GM18867 (cell line): ENCODE data around the gene CTSZ.
"Not testable (repeated sequence)": the region's sequence is repeated elsewhere in the genome, so short reads cannot be mapped to it uniquely, and the experiment has no call there.

Experiments used
- ATAC-seq: cut with Tn5 transposase; IDR thresholded peaks from one replicate; pipeline ENCODE4 v1.9.1; 2021; ENCODE audit warnings: mild to moderate bottlenecking, moderate library complexity; ENCODE audit not compliant: unreplicated experiment

CTSZ gene

DNA sequence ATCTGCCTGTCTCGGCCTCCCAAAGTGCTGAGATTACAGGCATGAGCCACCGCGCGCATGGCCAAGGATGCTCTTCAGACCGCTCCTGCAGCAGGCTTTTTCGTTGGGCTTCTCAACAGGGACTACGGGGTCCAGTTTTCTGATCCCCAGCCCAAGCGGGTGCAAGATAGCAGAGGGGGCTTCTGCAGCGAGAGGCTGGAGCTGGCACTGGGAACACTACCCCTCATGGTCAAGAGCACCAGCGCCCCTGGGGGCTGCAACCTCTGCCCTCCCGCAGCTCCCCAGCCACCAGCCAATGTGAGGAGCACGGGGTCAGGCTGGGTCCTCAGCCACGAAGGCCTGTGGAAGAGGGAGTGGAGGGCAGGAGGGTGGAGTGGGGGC is 6.0 kb downstream of the CTSZ start:
- no peak for ATAC-seq

DNA sequence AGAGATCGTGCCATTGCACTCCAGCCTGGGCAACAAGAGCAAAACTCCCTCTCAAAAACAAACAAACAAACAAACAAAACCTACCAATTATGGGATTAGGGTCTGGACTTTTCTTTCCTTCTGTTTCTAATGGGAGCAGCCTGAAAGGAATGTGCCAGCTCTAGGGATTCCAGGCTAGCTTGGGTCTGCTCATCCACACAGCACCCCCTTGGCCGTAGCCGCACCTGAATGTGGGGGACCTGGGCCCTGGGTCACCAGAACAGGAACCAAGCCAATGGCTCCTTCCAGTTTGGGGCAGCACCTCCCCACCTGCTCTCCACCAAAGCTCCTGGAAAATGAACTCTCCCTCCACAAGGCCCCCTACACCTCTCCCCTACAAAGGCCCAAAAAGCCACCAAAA is 6.7 kb downstream of the CTSZ start:
- ATAC-seq: no peak

DNA sequence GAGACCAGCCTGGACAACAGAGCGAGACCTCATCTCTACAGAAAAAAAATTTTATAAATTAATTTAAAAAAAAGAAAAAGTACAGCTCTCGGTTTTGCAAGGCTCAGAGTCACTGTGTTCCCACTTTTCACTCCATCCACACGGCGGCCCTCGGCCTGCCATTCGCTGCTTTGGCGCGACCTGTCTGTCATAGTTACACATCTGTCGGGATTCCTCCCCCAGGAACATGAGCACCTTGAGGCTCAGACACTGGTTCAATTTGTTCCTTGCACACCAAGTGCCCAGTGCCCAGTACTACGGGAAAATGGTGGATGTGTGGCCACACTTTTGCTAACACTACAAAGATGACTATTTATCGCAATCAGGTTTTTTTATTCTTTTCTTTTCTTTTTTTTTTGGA is 8.4 kb downstream of the CTSZ start:
- ATAC-seq: no peak

DNA sequence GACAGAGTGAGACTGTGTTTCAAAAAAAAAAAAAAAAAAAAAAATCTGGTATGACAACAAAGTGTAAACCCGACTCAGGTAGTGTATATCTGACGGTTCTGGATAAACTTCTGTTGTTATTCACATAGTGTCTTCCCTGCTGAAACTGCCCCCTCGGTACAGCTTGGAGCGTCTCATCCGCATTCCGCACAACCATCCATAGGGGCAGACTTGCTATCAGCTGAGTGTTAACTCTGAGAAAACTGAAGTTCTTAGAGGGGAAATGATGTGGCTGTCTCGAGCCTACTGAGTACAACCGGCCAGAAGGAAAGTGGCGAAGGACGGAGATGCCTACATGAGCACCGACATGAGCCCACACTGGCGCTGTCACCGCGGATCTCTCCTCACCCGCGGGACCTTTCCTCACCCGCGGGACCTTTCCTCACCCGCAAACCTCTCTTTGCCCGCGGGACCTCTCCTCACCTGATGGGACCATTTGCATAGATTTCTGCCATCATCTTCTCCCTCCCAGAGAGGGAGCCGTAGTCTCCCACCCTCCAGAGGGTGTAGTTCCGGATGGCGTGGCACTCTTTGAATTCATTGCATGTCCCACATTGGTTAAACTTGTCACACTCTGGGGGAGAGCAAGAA is 9.8 kb downstream of the CTSZ start:
- no peak for ATAC-seq

DNA sequence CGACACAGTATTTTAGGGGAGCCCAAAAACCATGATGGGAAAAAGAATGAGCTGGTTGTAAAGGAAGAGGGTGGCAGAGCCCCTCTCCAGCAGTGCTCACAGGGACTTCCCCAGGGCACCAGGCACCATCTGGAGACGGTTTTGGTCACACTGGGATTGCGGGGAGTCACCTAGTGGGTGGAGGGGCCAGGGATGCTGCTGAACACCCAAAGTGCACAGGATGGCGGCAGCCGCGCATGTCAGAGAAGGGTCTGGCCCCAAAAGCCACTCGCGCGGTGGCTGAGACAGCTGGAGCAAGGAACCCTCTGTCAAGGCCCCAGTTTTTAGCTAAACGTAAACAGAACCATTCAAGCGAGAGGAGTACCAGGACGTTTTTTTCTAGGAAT is 10.8 kb downstream of the CTSZ start:
- no peak for ATAC-seq

DNA sequence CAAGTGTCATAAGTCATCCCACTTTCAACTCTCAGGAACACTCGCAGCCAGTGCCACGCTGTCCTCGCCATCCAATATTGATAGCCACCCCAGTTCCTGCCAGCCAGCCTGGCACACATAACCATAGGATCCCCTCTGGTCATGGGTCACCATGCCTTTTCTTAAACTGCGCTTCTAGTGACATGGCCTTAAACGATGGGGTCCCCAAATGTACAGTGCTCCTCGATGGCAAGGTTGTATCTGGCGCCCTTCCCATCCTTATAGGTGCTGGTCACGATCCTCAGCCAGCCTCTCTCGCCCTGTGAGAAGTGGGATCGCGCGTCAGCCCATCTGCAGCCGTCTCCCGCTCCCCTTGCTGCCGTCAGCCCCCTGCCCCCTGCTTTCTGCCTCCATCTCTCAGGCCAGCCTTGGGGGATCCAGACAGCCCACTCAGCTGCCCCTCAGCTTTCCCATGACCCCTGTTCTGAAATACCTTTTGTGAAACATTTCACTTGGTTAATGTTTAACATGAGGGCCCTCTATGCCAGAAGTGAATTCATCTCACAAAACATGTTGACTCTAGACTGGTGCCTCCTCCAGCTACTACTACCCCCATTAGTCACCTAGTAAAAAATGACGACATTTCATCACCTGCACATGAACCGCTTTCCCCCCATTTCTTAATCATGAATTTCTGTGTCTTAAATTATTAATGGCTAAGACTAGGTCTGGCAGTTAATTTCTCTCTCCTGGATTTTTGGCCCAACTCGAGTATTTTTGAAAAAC is 11.4 kb downstream of the CTSZ start:
- no peak for ATAC-seq

DNA sequence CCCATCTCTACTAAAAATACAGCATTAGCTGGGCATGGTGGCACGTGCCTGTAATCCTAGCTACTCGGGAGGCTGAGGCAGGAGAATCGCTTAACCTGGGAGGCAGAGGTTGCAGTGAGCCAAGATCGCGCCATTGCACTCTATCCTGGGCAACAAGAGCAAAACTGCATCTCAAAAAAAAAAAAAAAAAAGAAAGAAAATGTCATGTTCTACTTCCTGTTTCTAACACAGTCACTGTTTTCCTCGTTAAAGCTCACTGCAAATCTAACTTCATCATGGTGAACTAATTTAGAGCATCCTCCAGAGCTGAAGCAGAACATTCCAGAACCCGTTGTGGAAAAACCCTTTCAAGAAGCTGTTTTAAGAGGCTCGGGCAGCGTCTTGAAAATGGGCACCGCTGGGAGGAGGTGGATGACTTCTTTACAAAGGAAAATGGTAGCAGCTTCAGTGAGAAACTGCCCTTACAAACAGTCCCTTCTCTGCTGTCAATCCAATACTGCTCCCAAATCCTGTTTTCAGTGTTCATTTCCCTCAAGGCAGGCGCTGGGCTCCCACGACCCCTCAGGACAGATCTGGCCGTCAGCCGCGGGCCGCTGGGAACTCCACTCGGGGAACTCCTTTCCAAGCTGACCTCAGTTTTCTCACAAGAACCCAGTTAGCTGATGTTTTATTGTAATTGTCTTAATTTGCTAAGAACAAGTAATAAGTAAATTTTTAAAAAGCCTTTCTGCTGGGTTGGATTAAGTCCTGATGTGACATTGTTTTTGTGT is 12.5 kb downstream of the CTSZ start:
- no peak for ATAC-seq

DNA sequence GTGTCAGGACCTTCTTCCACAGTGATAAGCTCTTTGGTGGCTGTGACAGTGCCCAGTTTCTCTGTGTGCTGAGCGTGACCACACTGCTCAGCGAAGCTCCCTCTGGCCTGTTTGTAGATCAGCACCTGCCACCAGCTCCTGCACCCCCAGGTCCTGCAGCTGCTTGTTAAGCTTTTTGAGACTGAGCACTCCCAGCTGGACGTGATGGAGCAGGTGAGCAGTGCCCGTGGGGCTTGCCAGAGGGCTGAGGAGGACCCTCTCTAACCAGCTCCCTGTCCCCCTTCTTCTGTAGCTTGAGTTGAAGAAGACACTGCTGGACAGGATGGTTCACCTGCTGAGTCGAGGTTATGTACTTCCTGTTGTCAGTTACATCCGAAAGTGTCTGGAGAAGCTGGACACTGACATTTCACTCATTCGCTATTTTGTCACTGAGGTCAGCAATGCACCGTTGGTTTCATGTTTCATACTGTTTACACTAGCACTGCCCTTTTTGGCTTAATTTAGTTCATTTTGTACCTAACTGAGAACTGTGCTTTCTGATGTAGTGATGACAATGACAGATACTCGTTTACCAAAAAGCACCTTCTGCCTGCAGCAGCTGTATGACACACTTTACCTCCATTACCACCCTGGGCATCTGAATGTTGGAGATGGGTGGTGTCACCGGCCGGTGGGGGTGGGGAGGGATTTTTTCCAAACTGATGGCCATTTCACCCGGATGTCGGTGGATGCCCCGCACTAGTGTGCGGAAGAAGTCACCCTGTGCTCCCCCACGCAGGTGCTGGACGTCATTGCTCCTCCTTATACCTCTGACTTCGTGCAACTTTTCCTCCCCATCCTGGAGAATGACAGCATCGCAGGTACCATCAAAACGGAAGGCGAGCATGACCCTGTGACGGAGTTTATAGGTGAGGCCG is 13.5 kb downstream of the CTSZ start:
- ATAC-seq: no peak

DNA sequence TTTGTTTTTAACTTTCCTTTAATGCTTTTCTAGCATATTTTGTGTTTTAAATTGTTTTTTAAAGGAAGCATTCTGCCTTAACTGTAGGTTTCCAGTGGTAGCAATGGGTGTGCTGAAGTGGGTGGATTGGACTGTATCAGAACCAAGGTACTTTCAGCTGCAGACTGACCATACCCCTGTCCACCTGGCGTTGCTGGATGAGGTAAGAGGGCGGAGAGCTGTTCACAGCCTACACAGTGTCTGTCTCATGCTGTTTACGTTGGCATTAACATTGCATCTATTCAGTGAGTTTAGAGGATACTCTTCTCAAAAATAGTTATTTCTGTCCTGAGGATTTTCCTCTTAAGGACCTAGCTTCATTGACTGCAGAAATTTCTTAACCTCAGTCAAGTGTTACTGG is 14.1 kb downstream of the CTSZ start:
- ATAC-seq: no peak

DNA sequence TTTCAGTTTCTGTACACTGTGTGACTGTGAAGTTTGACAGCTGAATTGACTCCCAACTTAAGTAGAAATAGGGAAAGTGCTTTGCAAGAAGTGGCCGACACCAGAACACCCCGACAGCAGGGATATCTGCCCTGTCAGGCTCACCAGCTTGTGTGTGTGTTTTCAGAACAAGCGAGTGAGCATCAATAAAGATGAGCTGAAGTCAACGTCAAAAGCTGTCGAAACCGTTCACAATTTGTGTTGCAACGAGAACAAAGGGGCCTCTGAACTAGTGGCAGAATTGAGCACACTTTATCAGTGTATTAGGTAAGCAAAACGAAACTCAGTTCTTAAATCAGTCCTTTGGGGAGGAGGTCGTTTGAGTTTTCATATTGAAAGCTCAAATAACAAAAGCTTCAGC is 15.3 kb downstream of the CTSZ start:
- no peak for ATAC-seq

DNA sequence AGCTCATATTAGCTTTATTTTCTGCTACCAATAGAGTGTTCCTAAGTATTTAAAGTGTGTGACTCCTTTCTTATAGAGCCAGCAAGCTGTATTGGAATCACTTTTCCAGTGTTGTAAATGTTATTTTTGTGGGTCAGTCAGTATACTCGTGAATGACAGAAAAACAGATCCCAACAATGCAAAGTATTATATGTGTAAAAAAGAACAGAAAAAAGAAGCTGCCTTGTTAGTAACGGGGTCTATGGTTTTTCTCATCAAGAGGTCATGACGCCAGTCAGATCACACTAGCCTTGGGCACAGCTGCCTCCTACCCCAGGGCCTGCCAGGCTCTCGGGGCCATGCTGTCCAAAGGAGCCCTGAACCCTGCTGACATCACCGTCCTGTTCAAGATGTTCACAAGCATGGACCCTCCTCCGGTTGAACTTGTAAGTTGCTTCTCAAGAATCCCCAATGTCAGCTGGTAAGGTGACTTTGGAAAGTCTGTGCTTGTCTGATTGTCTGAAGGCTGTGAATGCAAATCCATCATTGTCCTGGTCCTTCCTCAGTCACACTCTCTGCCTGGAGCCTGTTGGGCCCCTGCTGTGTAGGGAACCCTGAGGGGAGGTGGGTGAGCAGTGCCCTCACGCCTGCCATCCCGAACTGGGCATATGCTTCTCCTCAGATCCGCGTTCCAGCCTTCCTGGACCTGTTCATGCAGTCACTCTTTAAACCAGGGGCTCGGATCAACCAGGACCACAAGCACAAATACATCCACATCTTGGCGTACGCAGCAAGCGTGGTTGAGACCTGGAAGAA is 16.2 kb downstream of the CTSZ start:
- no peak for ATAC-seq

DNA sequence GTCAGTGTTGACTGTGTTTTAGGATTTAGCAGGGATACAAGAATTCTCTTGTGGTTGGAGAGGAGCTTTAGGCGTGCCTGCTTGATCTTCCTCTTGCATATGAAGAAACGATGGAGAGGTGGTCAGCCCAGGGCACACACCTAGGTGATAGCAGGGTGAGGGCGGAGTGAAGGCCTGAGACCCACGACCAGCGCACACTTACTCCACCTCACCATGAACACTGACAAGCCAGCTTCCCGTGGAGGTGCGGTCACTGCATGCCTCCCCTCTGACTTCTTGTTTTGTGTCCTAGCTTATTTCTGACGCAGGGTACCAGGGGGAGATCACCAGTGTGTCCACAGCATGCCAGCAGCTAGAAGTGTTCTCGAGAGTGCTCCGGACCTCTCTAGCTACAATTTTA is 17.9 kb downstream of the CTSZ start:
- ATAC-seq: no peak

DNA sequence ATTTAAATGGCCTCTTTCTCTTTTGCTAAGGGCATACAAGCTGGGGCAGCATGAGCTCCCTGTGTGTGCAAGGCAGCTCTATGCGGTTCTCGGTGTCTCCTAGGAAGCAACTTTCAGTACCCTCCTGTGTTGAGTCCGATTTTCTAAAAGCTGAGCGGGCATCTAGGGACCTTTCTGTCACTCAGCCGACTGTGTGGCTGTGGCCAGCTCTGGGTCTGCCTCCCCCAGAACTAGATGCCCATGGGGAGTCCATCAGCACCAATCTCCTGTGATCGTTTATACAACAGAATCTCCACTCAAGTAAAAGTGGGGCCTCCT is 18.5 kb downstream of the CTSZ start:
- ATAC-seq: no peak

DNA sequence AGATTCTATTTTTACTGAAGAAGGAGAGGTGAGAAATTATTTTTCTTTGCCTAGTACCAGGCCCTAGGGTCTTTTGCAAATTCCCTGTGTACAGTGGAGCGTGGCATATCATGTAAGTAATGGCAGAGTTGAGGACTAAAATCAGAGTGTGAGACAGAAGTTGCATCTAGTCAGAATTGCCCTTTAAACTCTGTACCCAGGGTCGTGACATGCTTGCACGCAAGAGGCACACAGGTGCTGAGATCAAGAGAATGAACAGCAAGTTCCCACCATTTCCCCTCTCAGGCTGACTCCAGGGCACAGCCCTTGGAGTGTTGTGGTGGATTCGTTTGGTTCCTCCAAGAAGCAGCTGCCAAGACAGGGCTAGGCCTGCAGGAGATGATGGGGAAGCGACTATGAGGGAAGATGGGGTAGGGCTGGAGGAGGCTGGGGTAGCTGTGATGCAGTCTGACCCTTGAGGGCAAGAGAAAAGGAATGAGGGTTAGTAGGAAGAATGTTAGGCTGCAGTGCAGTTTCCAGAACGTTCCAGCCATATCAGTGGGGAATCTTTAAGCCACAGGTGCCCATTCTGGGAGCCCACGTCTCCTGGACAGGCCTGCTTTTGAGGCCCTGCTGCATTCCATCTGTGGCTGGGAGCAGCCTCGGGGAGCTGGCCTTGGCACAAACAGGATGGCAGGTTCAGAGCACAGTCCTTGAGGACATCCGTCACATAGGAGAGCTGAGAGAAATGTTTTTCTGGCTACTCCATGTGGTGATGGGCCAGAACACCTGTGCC is 19.1 kb downstream of the CTSZ start:
- no peak for ATAC-seq

DNA sequence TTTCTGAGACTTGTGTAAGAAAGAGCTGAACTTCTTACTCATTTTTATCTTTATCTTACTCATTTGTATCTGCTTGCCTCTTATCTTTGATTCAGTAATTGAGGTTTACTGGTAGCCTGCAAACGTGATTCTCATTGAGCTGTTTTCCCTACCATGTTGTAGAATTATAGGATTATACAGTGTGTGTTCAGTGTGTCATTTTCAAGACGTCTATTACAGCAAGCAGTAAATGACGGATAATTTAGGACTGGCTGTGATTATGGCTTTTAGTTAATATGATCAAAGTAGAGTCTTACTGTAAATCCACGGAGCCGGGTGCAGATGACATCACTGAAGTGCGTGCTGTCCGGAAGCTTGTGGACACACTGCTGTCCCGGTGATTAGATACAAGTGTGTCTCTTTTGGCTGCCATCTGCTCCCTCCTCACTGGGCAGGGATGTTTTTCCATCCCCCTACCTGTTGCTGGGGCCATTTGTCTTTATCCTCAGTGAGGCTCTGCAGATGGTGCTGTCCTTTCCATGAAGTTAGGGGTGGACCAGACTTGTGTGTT is 20.0 kb downstream of the CTSZ start:
- no peak for ATAC-seq

DNA sequence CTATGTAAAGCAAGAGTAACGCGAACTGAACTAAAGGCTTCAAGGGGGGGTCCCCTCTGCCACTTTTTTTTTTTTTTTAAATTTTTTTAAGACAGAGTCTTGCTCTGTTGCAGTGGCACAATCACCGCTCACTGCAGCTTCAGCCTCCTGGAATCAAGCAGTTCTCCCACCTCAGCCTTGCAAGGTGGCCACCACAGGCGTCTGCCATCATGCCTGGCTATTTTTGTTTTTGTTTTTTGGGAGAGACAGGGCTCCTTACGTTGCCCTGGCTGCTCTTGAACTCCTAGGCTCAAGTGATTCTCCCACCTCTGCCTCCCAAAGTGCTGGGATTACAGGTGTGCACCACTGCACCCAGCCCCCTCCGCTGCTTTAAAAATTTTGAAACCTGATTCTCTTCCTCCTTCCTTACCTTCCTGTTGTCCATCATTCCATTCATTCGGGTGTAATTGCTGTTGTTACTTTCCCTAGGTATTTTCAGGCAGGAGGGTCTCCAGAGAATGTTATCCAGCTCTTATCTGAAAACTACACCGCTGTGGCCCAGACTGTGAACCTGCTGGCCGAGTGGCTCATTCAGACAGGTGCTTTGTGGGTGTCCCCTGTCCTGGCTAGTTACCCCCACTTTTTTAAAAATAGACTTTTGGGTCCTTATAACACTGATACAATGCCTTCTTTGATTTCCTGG is 20.6 kb downstream of the CTSZ start:
- ATAC-seq: no peak

DNA sequence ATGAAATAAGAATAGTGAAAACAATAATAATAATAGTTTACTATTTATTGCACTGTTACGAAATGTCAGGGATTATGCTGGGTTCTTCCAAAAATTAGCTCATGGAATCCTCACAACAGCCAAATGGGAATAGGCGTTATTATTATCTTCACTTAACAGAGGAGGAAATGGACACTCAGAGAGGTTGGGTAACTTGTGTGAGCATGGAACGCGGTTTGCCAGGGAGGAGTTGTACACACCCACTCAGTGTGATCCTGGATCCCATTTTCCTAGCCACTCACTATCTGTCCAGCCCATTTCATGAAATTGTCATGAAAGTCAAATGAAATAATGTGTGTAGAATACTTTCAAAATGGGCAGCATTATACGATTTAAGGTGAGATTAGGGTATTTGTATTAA is 21.4 kb downstream of the CTSZ start:
- ATAC-seq: no peak

DNA sequence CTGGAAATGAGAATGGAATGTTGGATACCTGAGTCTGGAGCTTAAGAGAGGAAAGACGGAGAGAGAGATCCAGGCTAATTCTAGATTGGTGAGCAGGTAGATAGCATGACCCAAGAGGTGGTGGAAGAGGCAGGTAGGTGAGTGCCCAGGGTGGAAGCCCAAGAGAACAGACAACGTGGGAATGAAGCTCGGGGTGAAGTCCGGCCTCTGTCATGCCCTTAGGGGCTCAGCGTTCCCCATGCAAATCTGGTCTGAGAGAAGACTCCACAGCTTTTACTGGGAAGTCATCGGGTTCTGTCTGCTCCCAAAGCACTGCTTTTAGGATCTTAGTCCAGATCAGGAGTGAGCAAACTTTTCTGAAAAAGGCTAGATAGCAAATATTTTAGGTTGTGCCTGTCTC is 22.4 kb downstream of the CTSZ start:
- ATAC-seq: no peak

DNA sequence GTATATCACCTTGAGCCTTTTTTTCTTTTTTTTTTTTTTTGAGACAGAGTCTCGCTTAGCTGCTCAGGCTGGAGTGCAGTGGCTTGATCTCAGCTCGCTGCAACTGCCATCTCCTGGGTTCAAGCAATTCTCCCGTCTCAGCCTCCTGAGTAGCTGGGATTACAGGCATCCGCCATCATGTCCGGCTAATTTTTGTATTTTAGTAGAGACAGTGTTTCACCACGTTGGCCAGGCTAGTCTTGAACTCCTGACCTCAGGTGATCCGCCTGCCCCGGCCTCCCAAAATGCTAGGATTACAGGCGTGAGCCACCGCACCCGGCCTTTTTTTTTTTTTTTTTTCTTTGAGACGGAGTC is 24.0 kb downstream of the CTSZ start:
- not testable (repeated sequence) for ATAC-seq
